GM21526 (cell line): Measurements from ENCODE around the gene ITPR3.

Experiments used
- ATAC-seq: cut with Tn5 transposase; IDR thresholded peaks from one replicate; pipeline ENCODE4 v1.9.1; 2021; ENCODE audit warnings: moderate library complexity; ENCODE audit not compliant: unreplicated experiment, low FRiP score

ITPR3 gene

GRCh38 chr6:33620856-33621710 is at the start of gene ITPR3:
Gene ITPR3 (plus strand): TSS chr6:33621322. CDS start chr6:33621603, 281 bp downstream.
- ATAC-seq = no peak

GRCh38 chr6:33571637-33572316 is 49.3 kb upstream of the ITPR3 start:
- no peak for ATAC-seq

GRCh38 chr6:33575211-33575610 is 45.9 kb upstream of the ITPR3 start:
- no peak for ATAC-seq

GRCh38 chr6:33576668-33577067 is 44.5 kb upstream of the ITPR3 start:
- no peak for ATAC-seq

GRCh38 chr6:33577106-33577535 is 44.0 kb upstream of the ITPR3 start:
- no peak for ATAC-seq

GRCh38 chr6:33577718-33578117 is 43.4 kb upstream of the ITPR3 start:
- ATAC-seq = no peak

- no peak for ATAC-seq
These were observed 43.0 kb upstream of the ITPR3 start for GRCh38 chr6:33578164-33578563.

DNA sequence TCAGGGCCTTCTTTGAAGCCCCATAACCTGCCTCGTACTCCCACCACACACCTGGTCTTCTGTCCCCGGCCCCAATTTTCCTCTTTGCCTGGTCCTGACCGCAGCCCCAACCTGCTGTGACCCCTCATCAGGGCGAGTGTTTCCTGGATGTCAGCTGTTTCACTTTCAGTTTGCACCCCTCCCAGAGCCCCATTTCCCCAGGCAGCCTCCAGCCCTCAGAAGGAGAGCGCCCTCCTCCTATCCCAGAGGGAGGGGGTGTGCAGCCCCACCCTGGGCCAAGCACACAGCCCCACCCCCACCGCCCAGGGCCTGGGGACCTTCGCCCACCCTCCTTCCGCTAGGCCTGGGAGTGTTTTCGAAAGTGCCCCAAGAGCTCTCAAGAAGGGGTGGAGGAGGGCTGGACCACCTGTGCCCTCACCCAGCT is 42.5 kb upstream of the ITPR3 start:
- no peak for ATAC-seq

- peak; percentile 76 for ATAC-seq
These were observed 41.1 kb upstream of the ITPR3 start, which contains the start of gene BAK1 for GRCh38 chr6:33579828-33580714. Gene BAK1 (minus strand): TSS chr6:33580276. CDS start chr6:33577604, 2,672 bp downstream.

GRCh38 chr6:33581186-33581585 is 39.9 kb upstream of the ITPR3 start:
- ATAC-seq = no peak

- no peak for ATAC-seq
These were observed 37.4 kb upstream of the ITPR3 start for GRCh38 chr6:33583591-33584155.

GRCh38 chr6:33584700-33585402 is 36.3 kb upstream of the ITPR3 start:
- no peak for ATAC-seq

GRCh38 chr6:33585403-33586107 is 35.6 kb upstream of the ITPR3 start:
- ATAC-seq = no peak

DNA sequence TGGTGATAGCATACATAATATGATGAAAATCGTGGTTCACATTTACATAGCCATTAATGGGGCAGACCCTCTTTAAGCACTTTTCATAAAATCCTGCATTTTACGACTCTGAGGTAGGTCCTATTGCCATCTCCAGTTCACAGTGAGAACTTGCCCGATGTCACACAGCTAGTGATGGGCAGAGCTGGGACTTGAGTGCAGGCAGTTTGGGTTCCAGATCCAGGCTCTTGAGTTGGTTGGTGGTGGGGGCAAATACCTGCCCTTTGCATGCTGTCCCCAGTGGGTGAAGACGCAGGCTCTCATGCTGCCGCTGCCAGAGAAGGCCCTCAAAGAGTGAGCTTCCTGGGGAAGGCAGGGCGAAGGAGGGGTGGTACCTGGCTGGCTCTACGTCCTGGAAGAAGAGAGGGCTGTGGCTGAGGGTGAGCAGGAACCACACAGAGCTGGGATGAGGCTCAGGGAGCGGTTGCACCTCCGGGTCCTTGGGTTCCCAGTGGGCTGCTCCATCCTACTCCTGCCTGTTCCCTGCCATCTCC is 34.9 kb upstream of the ITPR3 start:
- ATAC-seq = no peak

DNA sequence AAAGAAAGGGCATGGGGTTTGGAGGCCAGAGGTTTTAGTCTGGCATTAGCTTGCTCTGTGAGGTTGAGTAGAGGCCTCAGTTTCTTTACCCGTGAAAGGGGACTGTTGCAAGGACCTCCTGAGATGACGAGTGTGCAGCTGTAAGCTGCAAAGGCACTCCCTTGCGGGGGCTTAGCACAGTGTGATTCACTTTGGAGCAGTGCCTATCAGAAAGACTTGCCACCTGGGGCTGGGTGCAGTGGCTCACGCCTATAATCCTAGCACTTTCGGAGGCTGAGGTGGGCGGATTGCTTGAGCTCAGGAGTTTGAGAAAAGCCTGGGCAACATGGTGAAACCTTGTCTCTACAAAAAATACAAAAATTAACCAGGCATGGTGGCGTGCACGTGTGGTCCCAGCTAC is 33.6 kb upstream of the ITPR3 start:
- no peak for ATAC-seq

GRCh38 chr6:33588894-33589293 is 32.2 kb upstream of the ITPR3 start:
- no peak for ATAC-seq

DNA sequence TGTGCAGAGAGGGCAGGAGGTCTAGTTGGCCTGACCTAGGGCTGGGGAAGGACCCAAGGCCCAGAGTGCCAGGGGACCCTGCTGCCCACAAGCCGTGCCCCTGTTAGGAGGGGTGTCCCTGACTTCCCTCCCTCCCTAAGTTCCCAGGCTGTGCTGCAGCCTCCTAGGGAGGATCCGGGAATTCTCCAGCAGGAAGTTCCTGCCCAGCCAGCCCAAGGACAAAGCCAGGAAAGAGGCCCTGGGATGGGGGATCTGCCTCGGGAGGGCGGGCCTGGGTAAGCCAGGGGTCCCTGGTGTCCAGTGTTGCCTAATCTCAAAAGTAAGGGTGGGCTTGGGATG is 31.8 kb upstream of the ITPR3 start:
- ATAC-seq = no peak

GRCh38 chr6:33589731-33590530 is 31.2 kb upstream of the ITPR3 start:
- no peak for ATAC-seq
